Measurements from ENCODE around the gene PGM2. TPM values are rescaled to one million over a fixed set of nuclear protein-coding genes. Genes with fewer than 3 reads are reported as not detected.

Gene PGM2
- total and polyA plus RNA-seq, 4 donors = 4.0 to 11.9 (median 7.9) TPM

GRCh38 chr4:37891260-37892159, 65.0 kb downstream of the PGM2 start:
- 1% methylated on average over 49 of the region's 49 CpGs for WGBS
- peaks cover 0 to 22% (median 10%) of the 10 kb centered on the region in 4 donors for H3K4me1 ChIP-seq (ENCODE audit: control insufficient read depth in 4 of 4, insufficient read depth in 4 of 4, low read length in 3 of 4)
- DNase-seq (ENCODE audit: low spot score) = no peak
- TF ChIP-seq JUND (IDR thresholded peaks at IDR 0.05) (no peak), SP1 (IDR thresholded peaks at IDR 0.05) (peak; percentile 57), ZBTB33 (IDR thresholded peaks at IDR 0.05) (no peak), RXRA (IDR thresholded peaks at IDR 0.05) (peak in 1 of 2 donors; percentile 55), RAD21 (IDR thresholded peaks at IDR 0.05) (peak in 1 of 2 donors; percentile 41), GABPA (IDR thresholded peaks at IDR 0.05 in 1 of 2, conservative IDR thresholded peaks at IDR 0.05 in 1 of 2) (no peak), TAF1 (conservative IDR thresholded peaks at IDR 0.05) (peak; percentile 44), YY1 (IDR thresholded peaks at IDR 0.05) (peak; percentile 58), NR2F2 (IDR thresholded peaks at IDR 0.05) (peak; percentile 20), CTCF (IDR thresholded peaks at IDR 0.05; ENCODE audit: low read depth, low read length, missing input control) (no peak), HNF4A (conservative IDR thresholded peaks at IDR 0.05) (peak in 1 of 2 donors; percentile 17), EGR1 (IDR thresholded peaks at IDR 0.05; ENCODE audit: low read depth in 2 of 2) (no peak), FOXA1 (IDR thresholded peaks at IDR 0.05) (no peak)
- peak overlapping the region; percentile 50 to 73 for H3K9ac ChIP-seq (ENCODE audit: low read depth in 1 of 2, low read length in 2 of 2)
- H3K27ac ChIP-seq (ENCODE audit: low read depth in 1 of 2, low read length in 2 of 2) = peak overlapping the region; percentile 80 to 83
- peak overlapping the region; percentile 83 to 96 (median 91) for H3K4me3 ChIP-seq (ENCODE audit: low read depth in 1 of 3, low read length in 3 of 3)
- H3K9me3 ChIP-seq (ENCODE audit: control insufficient read depth in 4 of 4, low read length in 3 of 4) = no peaks in the 10 kb centered on the region
- H3K36me3 ChIP-seq (ENCODE audit: control insufficient read depth in 4 of 4, insufficient read depth in 3 of 4, low read depth in 1 of 4, low read length in 3 of 4) = no peaks in the 10 kb centered on the region
- no peaks in the 10 kb centered on the region for H3K27me3 ChIP-seq (ENCODE audit: control insufficient read depth in 4 of 4, insufficient read depth in 4 of 4, low read length in 3 of 4)

GRCh38 chr4:37892641-37893040, 66.2 kb downstream of the PGM2 start:
- H3K27me3 ChIP-seq (ENCODE audit: control insufficient read depth in 4 of 4, insufficient read depth in 4 of 4, low read length in 3 of 4) = no peaks in the 10 kb centered on the region
- H3K27ac ChIP-seq (ENCODE audit: low read depth in 1 of 2, low read length in 2 of 2) = no peak overlapping the region
- no peak for TF ChIP-seq SP1 (IDR thresholded peaks at IDR 0.05)
- TF ChIP-seq ZBTB33 (IDR thresholded peaks at IDR 0.05) = no peak
- no peak for TF ChIP-seq RXRA (IDR thresholded peaks at IDR 0.05)
- TF ChIP-seq NR2F2 (IDR thresholded peaks at IDR 0.05) = no peak
- TF ChIP-seq MAX (IDR thresholded peaks at IDR 0.05) = no peak
- no peak for TF ChIP-seq REST (IDR thresholded peaks at IDR 0.05)
- TF ChIP-seq FOXA1 (IDR thresholded peaks at IDR 0.05) = no peak
- TF ChIP-seq HNF4A (conservative IDR thresholded peaks at IDR 0.05) = no peak
- TF ChIP-seq FOXA2 (IDR thresholded peaks at IDR 0.05) = no peak
- no peak for TF ChIP-seq TAF1 (conservative IDR thresholded peaks at IDR 0.05)
- no peak for DNase-seq (ENCODE audit: low spot score)
- WGBS = 73% methylated on average over 5 of the region's 5 CpGs
- no peaks in the 10 kb centered on the region for H3K9me3 ChIP-seq (ENCODE audit: control insufficient read depth in 4 of 4, low read length in 3 of 4)
- H3K4me1 ChIP-seq (ENCODE audit: control insufficient read depth in 4 of 4, insufficient read depth in 4 of 4, low read length in 3 of 4) = peaks cover 0 to 22% (median 10%) of the 10 kb centered on the region in 4 donors
- H3K9ac ChIP-seq (ENCODE audit: low read depth in 1 of 2, low read length in 2 of 2) = no peak overlapping the region
- no peak overlapping the region for H3K4me3 ChIP-seq (ENCODE audit: low read depth in 1 of 3, low read length in 3 of 3)
- H3K36me3 ChIP-seq (ENCODE audit: control insufficient read depth in 4 of 4, insufficient read depth in 3 of 4, low read depth in 1 of 4, low read length in 3 of 4) = no peaks in the 10 kb centered on the region

Data from liver (tissue), 9 donors.